H1 (cell line): ENCODE measurements around the gene LHPP.

Experiments used
- HDAC6 ChIP-seq: IDR thresholded peaks from one replicate; pipeline ENCODE4 v1.7.1; 2012; ENCODE audit warnings: low read depth, mild to moderate bottlenecking, inconsistent platforms, low read length, moderate library complexity
- JUND ChIP-seq: IDR thresholded peaks from 2 replicates; pipeline ENCODE4 v1.6.1; 2011; ENCODE audit warnings: mild to moderate bottlenecking, improper control_type of control experiment, low read length
- SIN3A ChIP-seq, 2 experiments: IDR thresholded peaks in 1 of 2; conservative IDR thresholded peaks in 1 of 2; 2 replicates each; pipeline ENCODE4 v1.6.1; 2011 to 2012; ENCODE audit warnings: low read length in 2 of 2, improper control_type of control experiment in 1 of 2, low read depth in 1 of 2, mild to moderate bottlenecking in 1 of 2
- SRF ChIP-seq: IDR thresholded peaks from 2 replicates; pipeline ENCODE4 v1.6.1; 2011; ENCODE audit warnings: mild to moderate bottlenecking, low read depth, low read length, moderate library complexity
- TF ChIP-seq, protein P1 (sequence below), 3 experiments: IDR thresholded peaks; 1 replicate in 2 of 3; 2 replicates in 1 of 3; pipeline versions ENCODE4 v1.5.1 to v1.6.1; 2011; ENCODE audit warnings: low read length in 3 of 3, mild to moderate bottlenecking in 3 of 3, inconsistent platforms in 2 of 3, low read depth in 1 of 3, moderate library complexity in 1 of 3; ENCODE audit not compliant: insufficient read depth in 1 of 3; ENCODE audit errors: control extremely low read depth in 1 of 3

DNA sequence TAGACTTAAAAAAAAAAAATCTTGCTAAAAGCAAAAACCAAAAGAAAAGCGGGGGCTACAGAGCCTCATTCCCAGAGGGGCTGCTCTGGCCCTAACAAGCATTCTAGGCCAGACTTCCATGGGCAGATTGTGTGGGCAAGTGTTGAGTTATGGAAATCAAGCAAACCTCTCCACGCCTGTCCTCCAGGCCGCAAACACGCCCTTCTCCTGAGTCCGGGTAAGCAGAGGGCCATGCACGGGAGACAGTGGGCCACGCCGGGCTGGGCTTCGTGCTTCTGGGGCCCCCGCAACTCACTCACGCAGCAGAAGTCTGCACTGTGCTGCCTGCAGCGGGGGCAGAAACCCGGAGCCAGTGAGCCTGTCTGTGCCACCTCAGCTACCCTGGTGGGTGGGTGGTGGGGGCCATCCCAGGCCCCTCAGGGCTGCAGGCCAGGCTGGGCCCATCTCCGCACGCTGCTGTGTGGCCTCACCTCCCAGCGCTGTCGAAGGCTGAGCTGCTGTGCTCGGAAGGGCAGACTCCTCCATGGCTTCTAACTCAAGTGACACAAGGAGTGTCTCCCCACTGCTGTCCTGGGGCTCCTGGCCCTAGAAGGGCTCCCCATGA, 156.9 kb downstream of the LHPP start:
- TF ChIP-seq, protein P1, sequence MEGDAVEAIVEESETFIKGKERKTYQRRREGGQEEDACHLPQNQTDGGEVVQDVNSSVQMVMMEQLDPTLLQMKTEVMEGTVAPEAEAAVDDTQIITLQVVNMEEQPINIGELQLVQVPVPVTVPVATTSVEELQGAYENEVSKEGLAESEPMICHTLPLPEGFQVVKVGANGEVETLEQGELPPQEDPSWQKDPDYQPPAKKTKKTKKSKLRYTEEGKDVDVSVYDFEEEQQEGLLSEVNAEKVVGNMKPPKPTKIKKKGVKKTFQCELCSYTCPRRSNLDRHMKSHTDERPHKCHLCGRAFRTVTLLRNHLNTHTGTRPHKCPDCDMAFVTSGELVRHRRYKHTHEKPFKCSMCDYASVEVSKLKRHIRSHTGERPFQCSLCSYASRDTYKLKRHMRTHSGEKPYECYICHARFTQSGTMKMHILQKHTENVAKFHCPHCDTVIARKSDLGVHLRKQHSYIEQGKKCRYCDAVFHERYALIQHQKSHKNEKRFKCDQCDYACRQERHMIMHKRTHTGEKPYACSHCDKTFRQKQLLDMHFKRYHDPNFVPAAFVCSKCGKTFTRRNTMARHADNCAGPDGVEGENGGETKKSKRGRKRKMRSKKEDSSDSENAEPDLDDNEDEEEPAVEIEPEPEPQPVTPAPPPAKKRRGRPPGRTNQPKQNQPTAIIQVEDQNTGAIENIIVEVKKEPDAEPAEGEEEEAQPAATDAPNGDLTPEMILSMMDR (IDR thresholded peaks at IDR 0.05; ENCODE audit: control extremely low read depth in 1 of 3, insufficient read depth in 1 of 3, low read depth in 1 of 3, low read length in 3 of 3), result no peak
- no peak for TF ChIP-seq JUND
- TF ChIP-seq SIN3A (conservative IDR thresholded peaks at IDR 0.05 in 1 of 2, IDR thresholded peaks at IDR 0.05 in 1 of 2; ENCODE audit: low read depth in 1 of 2, low read length in 2 of 2), result no peak
- no peak for TF ChIP-seq SRF
- no peak for TF ChIP-seq HDAC6
